ENCODE results near the gene PSMD2.
A peak's percentile ranks its signal among the peaks of the same experiment; 100 is the strongest.

PSMD2 gene

DNA sequence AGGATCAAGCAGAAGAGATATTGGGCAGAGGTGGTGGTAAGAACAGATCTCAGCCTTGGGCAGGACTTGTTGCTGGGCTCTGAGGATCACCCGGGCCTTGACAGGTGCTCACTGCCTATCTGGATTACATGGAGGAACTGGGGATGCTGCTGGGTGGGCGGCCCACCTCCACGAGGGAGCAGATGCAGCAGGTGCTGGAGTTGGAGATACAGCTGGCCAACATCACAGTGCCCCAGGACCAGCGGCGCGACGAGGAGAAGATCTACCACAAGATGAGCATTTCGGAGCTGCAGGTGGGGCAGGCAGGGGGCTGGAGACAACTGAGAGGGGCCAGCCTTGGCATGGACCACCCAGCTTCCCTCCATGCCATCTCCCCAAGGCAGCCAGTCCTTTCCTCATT is 15.4 kb upstream of the PSMD2 start:
- no peak for DNase-seq

DNA sequence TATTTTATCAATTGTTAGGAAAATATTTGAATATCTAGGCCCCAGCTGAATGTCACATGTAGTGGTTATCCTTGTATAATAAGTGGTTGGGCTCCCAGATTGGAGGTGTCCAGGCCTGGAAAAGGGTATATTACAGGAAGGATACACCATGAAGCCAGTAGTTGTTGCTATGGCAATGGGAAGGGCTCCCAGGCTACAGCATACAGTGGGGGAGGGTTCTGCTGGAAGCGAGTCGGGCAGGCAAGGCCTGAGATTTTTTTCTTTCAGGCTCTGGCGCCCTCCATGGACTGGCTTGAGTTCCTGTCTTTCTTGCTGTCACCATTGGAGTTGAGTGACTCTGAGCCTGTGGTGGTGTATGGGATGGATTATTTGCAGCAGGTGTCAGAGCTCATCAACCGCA is 14.3 kb upstream of the PSMD2 start:
- DNase-seq: peak; percentile 9

GRCh38 chr3:184289426-184289938 is 9.6 kb upstream of the PSMD2 start:
- DNase-seq: peak; percentile 42

GRCh38 chr3:184290331-184290730 is 8.7 kb upstream of the PSMD2 start:
- no peak for DNase-seq

- no peak for DNase-seq
Measured at GRCh38 chr3:184291044-184291737, 7.8 kb upstream of the PSMD2 start.

DNA sequence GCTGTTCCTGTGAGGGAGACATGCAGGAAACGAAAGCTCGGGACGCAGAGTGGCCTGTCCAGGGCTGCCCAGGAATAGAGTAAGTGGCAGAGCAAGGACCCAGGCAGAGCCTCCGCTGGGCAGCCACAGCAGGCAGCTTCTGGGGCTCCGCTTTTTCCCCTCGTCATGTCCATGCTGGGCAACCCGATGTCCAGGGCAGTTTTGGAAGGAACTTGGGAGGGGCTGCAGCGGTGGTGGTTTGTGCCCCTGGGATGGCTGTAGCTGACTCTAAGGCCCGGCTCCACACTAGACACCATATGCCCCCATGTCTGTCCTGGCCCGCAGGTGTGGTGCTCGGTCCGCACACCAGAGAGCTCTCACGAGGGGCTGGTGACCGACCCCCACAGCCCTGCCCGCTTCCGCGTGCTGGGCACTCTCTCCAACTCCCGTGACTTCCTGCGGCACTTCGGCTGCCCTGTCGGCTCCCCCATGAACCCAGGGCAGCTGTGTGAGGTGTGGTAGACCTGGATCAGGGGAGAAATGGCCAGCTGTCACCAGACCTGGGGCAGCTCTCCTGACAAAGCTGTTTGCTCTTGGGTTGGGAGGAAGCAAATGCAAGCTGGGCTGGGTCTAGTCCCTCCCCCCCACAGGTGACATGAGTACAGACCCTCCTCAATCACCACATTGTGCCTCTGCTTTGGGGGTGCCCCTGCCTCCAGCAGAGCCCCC is 7.1 kb upstream of the PSMD2 start:
- DNase-seq: no peak

DNA sequence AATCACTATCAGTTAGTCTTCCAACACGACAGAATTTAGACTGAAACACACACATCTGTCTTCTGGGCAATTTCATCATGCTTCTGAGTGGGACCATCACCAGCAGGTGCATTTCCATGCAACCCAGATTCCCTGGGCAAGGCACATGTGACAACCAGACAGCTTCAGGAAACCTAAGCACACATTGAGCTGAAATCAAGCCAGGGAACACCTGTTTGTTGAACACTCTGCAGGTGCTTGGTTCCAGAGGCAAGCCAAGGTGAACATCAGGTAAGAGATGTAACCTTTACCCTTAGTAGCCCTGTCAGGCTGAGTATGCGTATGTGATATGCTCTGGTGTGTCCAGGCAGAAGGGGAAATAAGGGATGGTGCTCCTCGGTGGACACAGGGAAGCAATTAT is 3.3 kb upstream of the PSMD2 start:
- DNase-seq: no peak

DNA sequence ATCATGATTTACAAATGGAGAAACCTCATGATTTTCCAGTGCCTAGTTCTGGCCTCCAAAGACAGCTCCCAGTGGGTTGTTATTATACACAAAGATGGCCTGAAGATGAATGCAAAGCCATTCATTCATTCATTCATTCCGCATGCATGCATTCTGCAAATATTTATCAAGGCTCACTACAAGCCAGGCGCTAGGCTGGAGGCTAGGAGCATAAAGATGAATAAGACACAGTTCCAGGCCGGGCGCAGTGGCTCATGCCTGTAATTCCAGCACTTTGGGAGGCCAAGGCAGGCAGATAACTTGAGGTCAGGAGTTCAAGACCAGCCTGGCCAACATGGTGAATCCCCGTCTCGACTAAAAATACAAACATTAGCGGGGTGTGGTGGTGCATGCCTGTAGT is 2.4 kb upstream of the PSMD2 start:
- no peak for DNase-seq

DNA sequence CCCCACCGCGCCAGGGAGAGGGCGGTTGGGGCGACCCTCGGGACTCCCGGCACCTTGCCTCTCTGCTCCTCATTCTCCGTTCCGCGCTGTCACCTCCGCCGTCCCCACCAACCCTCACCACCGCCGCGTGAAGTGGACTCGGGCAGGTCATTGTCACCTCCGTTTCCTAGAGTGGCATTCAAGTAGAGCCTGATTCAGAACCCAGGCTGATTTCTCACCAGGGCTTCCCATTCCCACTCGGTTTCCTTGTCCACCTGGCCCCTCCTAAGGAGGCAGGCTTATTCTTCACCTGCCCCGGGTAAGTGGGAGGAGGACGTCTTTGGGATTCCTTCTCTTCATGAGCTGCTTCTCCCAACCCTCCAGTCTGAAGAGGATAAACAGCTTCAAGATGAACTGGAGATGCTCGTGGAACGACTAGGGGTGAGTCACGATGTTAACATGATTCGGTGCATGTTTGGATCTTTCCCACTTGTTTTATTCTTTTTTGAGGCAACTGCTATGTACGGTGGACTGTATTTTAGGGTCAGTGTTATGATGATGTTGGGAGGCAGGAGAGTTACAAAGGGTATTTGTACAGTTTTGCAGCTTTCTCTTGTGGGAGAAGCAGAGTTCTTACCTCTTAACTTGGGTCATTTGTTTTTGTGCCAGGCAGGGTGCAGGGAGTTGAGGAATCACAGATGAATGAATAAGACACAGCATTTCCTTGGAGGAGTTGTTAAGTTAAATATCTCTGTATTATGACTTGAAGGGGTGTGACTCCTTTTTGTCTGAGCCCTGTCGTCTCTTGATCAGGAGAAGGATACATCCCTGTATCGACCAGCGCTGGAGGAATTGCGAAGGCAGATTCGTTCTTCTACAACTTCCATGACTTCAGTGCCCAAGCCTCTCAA is 692 bp downstream of the PSMD2 start:
- DNase-seq: no peak

GRCh38 chr3:184300378-184300720 is 1.3 kb downstream of the PSMD2 start:
- no peak for DNase-seq

DNA sequence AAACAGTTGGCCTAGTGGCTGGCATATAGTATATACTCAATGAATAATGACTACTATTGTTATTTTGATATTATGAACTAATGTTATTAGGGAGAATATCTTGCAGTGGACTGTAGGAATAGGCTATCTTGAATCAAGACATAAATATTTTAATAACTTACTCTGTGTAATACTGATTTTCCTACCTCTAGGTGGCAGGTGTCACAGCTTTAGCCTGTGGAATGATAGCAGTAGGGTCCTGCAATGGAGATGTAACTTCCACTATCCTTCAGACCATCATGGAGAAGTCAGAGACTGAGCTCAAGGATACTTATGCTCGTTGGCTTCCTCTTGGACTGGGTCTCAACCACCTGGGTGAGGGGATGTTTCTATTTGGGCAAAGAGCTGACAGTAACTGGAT is 6.5 kb downstream of the PSMD2 start:
- DNase-seq: no peak

DNA sequence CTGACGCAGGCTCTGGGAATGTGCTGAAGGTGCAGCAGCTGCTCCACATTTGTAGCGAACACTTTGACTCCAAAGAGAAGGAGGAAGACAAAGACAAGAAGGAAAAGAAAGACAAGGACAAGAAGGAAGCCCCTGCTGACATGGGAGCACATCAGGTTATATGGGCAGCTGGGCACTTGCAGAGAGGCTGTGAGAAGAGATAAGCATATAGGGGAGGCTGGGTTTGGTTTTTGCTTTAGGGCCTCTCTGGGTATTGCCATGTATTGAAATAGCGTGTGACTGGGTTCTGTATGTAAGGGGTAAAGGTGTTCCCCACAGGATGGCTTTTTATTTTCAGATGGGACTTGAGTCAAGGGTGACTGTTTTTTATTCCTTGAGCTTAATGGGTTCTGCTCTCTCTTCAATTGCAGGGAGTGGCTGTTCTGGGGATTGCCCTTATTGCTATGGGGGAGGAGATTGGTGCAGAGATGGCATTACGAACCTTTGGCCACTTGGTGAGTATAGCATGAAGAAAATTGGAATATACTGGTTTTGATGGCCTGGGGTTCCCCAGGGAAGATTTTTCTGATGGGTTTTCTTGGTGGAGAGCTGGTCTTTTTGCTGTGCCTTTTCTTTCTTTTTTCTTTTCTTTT is 7.4 kb downstream of the PSMD2 start:
- DNase-seq: no peak

- no peak for DNase-seq
Measured at GRCh38 chr3:184307915-184308314, 8.9 kb downstream of the PSMD2 start.

GRCh38 chr3:184308744-184309143 is 9.7 kb downstream of the PSMD2 start:
- no peak for DNase-seq

DNA sequence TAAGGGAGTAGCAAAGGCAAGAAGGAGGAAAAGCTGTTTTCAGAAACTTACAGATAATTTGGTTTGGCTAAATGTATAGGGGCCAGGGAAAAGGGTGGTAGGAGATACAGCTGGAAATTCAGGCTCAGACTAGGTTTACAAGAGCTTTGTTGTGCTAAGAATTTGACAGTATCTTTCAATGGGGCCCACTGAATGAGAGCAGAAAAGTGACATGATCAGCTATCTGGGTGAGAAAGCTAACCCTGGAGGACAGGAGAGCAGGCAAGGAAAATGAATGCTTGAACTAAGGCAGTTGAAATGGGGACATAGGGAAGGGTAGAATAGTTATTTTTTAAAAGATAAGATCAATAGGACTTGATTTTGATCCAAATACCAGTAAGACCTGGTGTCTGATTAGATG is 12.6 kb downstream of the PSMD2 start:
- DNase-seq: no peak

DNA sequence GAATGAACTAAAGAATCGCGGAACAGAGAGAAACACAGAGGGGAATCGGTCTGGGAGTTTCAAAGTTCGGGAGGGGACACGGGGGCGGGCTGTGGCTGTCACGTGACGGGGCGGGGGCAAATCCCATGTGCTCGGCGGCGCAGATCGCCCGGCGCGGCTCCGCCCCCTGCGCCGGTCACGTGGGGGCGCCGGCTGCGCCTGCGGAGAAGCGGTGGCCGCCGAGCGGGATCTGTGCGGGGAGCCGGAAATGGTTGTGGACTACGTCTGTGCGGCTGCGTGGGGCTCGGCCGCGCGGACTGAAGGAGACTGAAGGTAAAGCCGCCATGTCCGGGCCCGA is 15.3 kb downstream of the PSMD2 start, which contains the start of gene EIF4G1:
Gene EIF4G1, plus strand, starts transcription at position 244 of the 337 bp plus-strand sequence. CDS start 1,191 bp downstream, outside the sequence.
- DNase-seq: peak; percentile 93

GRCh38 chr3:184314700-184315542 is 15.9 kb downstream of the PSMD2 start:
- DNase-seq: peak; percentile 64

- no peak for DNase-seq
Measured at GRCh38 chr3:184315543-184315867, 16.5 kb downstream of the PSMD2 start.

GRCh38 chr3:184315871-184316661 is 17.0 kb downstream of the PSMD2 start:
- no peak for DNase-seq

GRCh38 chr3:184316792-184317191 is 17.8 kb downstream of the PSMD2 start:
- DNase-seq: no peak

- DNase-seq: no peak
Measured at GRCh38 chr3:184317201-184317600, 18.2 kb downstream of the PSMD2 start.

- peak; percentile 43 for DNase-seq
Measured at GRCh38 chr3:184320104-184320445, 21.0 kb downstream of the PSMD2 start.
